Natural killer cell (primary cell): ENCODE measurements around the gene CPAMD8. TPM values are rescaled to one million over a fixed set of nuclear protein-coding genes. Genes with fewer than 3 reads are reported as not detected.

Experiments used
- ATAC-seq, 3 donors: fragments of 150-1000 bp in 2 of 3; fragments of 200-7000 bp in 1 of 3; cut with Tn5 transposase; 1 replicate in 1 of 3; 2 replicates in 2 of 3; pipeline ENCODE4 v1.10.0; 2021; ENCODE audit warnings: mild to moderate bottlenecking in 2 of 3, moderate library complexity in 2 of 3
- DNase-seq, 2 donors: peaks; one replicate each; pipeline versions ENCODE4 v3.0.0 to v3.0.0-alpha.2; 2013 to 2021; ENCODE audit warnings: mixed read lengths in 1 of 2
- H3K27ac ChIP-seq: one replicate; pipeline ENCODE4 v1.5.1; 2013; ENCODE audit warnings: mild to moderate bottlenecking, low read length
- H3K27me3 ChIP-seq: one replicate; pipeline ENCODE4 v1.6.1; 2013; ENCODE audit warnings: low read length; ENCODE audit not compliant: control insufficient read depth, insufficient read depth
- H3K36me3 ChIP-seq: one replicate; pipeline ENCODE4 v1.6.1; 2013; ENCODE audit warnings: low read length; ENCODE audit not compliant: control insufficient read depth, insufficient read depth
- H3K4me1 ChIP-seq: one replicate; pipeline ENCODE4 v1.6.1; 2013; ENCODE audit warnings: low read length; ENCODE audit not compliant: control insufficient read depth, insufficient read depth
- H3K4me3 ChIP-seq: one replicate; pipeline ENCODE4 v1.5.1; 2013; ENCODE audit warnings: low read length
- H3K9me3 ChIP-seq: one replicate; pipeline ENCODE4 v1.6.1; 2013; ENCODE audit warnings: low read length; ENCODE audit not compliant: control insufficient read depth, insufficient read depth
- H3K27ac Mint-ChIP-seq, 2 donors: one replicate each; pipeline ENCODE4 v1.8.0; 2022; ENCODE audit warnings: mild to moderate bottlenecking in 2 of 2, mixed read lengths in 2 of 2, moderate library complexity in 1 of 2
- H3K27me3 Mint-ChIP-seq, 2 donors: one replicate each; pipeline ENCODE4 v1.8.0; 2022; ENCODE audit warnings: low read depth in 2 of 2, mixed read lengths in 2 of 2
- H3K36me3 Mint-ChIP-seq: one replicate; pipeline ENCODE4 v1.8.0; 2022; ENCODE audit warnings: mixed read lengths
- H3K4me1 Mint-ChIP-seq, 2 donors: one replicate each; pipeline ENCODE4 v1.8.0; 2022; ENCODE audit warnings: mixed read lengths in 2 of 2
- H3K4me3 Mint-ChIP-seq: one replicate; pipeline ENCODE4 v1.8.0; 2022; ENCODE audit warnings: mild to moderate bottlenecking, moderate library complexity, mixed read lengths
- H3K9me3 Mint-ChIP-seq, 2 donors: one replicate each; pipeline ENCODE4 v1.8.0; 2022; ENCODE audit warnings: mixed read lengths in 2 of 2
- WGBS: methylation state at CpG from one replicate; pipeline ENCODE4 v1.1.7; 2013; ENCODE audit warnings: missing lambda C conversion rate; ENCODE audit not compliant: insufficient coverage; 5-methylcytosine and 5-hydroxymethylcytosine counted together
- intact Hi-C: fragments of 100-400 bp; cut with micrococcal nuclease; formaldehyde crosslinking; loops from one replicate; pipeline ENCODE4 v1.14.2; 2022
- total RNA-seq, 4 donors: library from RNA; stranded (reverse); fragments of 120-200 nt in 1 of 4; gene quantifications; one replicate each; pipeline versions ENCODE4 v1.2.3 to v1.2.4, GENCODE V29; 2013 to 2022
- TF ChIP-seq, protein P1 (sequence below): fragments of 200-600 bp; IDR thresholded peaks from one replicate; pipeline ENCODE4 v1.8.0; 2022; ENCODE audit warnings: antibody characterized with exemption

CPAMD8 gene
- total RNA-seq, 3 donors from 2014 or later (not counting 1 experiment from before 2014, with no cell fraction given): 3.6 to 4.9 (median 4.7) TPM

DNA sequence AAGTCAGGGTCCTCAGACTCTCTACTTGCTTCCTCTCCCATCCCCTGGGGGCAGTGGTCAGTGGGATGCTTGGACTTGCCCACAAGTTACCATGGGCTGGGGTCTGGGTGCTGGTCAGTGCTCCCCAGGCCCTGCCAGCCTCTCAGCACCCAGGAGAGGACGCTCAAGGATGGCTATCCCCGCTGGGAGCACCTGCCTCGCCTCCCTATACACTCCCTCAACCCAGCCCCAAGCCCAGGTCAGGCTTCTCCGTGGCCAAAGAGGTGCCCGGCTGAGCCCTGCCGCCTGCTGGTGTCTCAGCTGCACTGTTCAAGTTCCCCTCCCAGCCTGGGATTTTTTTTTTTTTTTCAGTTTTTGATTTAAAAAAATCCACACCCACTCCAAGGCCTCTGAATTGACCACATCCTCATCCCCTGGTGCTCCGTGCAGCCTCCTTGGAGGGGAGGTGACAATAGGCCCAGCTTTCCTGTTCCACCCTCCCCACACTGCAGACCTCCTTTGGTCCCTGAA is 127.0 kb downstream of the CPAMD8 start:
- intact Hi-C loops: loop anchor here (1.0 to 2.0 kb wide), 2 partner anchors 121 to 128 kb away; no protein-coding TSS in a partner anchor
- peak overlapping the region; percentile 47 for H3K4me3 Mint-ChIP-seq
- no peak overlapping the region for H3K4me3 ChIP-seq

DNA sequence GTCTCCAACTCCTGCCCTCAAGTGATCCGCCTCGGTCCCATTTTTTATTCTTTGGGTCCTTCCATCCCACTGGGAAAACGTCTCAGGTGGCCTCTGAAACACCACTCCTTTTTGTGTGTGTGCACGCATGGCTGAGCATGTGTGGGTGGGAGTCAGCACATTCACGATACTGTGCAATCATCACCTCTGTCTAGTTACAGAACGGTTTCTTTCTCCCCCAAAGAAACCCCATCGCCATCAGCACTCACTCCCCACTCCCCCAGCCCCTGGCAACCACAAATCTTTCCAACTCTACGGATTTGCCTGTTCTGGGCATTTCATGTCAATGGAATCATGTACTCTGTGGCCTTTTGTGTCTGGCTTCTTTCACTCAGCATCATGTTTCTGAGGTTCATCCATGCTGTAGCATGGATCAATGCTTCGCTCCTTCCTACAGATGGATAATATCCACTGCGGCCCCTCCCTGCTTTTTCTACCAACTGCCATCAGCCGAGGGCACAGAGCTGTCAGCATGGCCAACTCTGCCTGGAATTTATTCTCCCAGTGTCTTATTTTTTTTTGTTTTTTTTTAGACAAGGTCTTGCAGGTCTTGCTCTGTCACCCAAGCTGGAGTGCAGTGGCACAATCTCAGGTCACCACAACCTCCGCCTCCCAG is 128.1 kb downstream of the CPAMD8 start:
- Histone ChIP-seq H3K9me3 (no peaks in the 10 kb centered on the region), H3K4me3 (no peak overlapping the region), H3K4me1 (peaks cover 52% of the 10 kb centered on the region), H3K27ac (no peak overlapping the region), H3K36me3 (no peaks in the 10 kb centered on the region), H3K27me3 (no peaks in the 10 kb centered on the region)
- Mint-ChIP-seq H3K27ac (peak overlapping the region; percentile 53 to 84), H3K4me3 (peak overlapping the region; percentile 77), H3K27me3 (no peaks in the 10 kb centered on the region), H3K4me1 (peaks cover 17 to 27% of the 10 kb centered on the region in 2 donors), H3K36me3 (no peaks in the 10 kb centered on the region), H3K9me3 (no peaks in the 10 kb centered on the region)
- no peak for ATAC-seq
- WGBS: 87% methylated on average over 12 of the region's 12 CpGs
- intact Hi-C loops: loop anchor here (2.0 kb wide), 1 partner anchor 120 kb away; no protein-coding TSS in a partner anchor
- DNase-seq: no peak
- TF ChIP-seq, protein P1, sequence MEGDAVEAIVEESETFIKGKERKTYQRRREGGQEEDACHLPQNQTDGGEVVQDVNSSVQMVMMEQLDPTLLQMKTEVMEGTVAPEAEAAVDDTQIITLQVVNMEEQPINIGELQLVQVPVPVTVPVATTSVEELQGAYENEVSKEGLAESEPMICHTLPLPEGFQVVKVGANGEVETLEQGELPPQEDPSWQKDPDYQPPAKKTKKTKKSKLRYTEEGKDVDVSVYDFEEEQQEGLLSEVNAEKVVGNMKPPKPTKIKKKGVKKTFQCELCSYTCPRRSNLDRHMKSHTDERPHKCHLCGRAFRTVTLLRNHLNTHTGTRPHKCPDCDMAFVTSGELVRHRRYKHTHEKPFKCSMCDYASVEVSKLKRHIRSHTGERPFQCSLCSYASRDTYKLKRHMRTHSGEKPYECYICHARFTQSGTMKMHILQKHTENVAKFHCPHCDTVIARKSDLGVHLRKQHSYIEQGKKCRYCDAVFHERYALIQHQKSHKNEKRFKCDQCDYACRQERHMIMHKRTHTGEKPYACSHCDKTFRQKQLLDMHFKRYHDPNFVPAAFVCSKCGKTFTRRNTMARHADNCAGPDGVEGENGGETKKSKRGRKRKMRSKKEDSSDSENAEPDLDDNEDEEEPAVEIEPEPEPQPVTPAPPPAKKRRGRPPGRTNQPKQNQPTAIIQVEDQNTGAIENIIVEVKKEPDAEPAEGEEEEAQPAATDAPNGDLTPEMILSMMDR: no peak

More for the DNA sequence above, 127.0 kb downstream of the CPAMD8 start:
- H3K27me3 ChIP-seq: peaks cover under 1% of the 10 kb centered on the region
- no peaks in the 10 kb centered on the region for H3K9me3 Mint-ChIP-seq
- H3K27ac ChIP-seq: no peak overlapping the region
- no peaks in the 10 kb centered on the region for H3K9me3 ChIP-seq
- WGBS: 8% methylated on average over 7 of the region's 7 CpGs
- H3K36me3 ChIP-seq: no peaks in the 10 kb centered on the region
- TF ChIP-seq, protein P1: peak; percentile 39
- H3K27ac Mint-ChIP-seq: peak overlapping the region; percentile 43 to 66
- peaks cover 41% of the 10 kb centered on the region for H3K4me1 ChIP-seq
- peaks cover 14 to 23% of the 10 kb centered on the region in 2 donors for H3K4me1 Mint-ChIP-seq
- peak in 1 of 2 donors; percentile 45 for DNase-seq
- ATAC-seq: peak in 1 of 3 donors; percentile 22
- no peaks in the 10 kb centered on the region for H3K36me3 Mint-ChIP-seq
- H3K27me3 Mint-ChIP-seq: no peaks in the 10 kb centered on the region

DNA sequence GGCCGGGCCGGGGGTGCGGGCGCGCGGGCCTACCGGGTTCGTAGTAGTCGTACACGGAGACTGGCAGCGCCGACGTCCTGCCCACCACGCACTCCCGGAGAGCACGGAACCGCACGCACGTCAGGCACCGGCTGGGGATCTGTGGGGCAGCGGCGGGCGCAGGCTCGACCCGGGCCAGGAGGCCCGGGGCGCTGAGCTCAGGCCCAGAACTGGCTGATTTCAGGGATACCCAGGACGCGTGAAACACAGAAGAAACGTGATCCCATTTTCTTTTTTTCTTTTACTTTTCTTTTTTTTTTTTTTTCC is 128.8 kb downstream of the CPAMD8 start:
- Mint-ChIP-seq H3K9me3 (no peaks in the 10 kb centered on the region), H3K4me3 (peak overlapping the region; percentile 77), H3K27ac (peak overlapping the region; percentile 53 to 84), H3K36me3 (no peaks in the 10 kb centered on the region), H3K27me3 (no peaks in the 10 kb centered on the region), H3K4me1 (peaks cover 24 to 34% of the 10 kb centered on the region in 2 donors)
- TF ChIP-seq, protein P1: no peak
- Histone ChIP-seq H3K27me3 (no peaks in the 10 kb centered on the region), H3K4me1 (peaks cover 59% of the 10 kb centered on the region), H3K9me3 (no peaks in the 10 kb centered on the region), H3K36me3 (no peaks in the 10 kb centered on the region), H3K4me3 (peak overlapping the region; percentile 48), H3K27ac (no peak overlapping the region)
- intact Hi-C loops: loop anchor here (2.0 kb wide), 1 partner anchor 119 kb away; no protein-coding TSS in a partner anchor
- WGBS: 7% methylated on average over 30 of the region's 30 CpGs
- DNase-seq (peak in 1 of 2 donors; percentile 52), ATAC-seq (peak; percentile 3 to 18 (median 9))
